Measurements from ENCODE around the gene SCGB2B2. TPM values are rescaled to one million over a fixed set of nuclear protein-coding genes. Genes with fewer than 3 reads are reported as not detected.
"Not testable (repeated sequence)": the region's sequence is repeated elsewhere in the genome, so short reads cannot be mapped to it uniquely, and the experiment has no call there.

The SCGB2B2 gene
- total and polyA plus RNA-seq, 9 donors, result 0.22 to 1.6 (median 0.35) TPM

DNA sequence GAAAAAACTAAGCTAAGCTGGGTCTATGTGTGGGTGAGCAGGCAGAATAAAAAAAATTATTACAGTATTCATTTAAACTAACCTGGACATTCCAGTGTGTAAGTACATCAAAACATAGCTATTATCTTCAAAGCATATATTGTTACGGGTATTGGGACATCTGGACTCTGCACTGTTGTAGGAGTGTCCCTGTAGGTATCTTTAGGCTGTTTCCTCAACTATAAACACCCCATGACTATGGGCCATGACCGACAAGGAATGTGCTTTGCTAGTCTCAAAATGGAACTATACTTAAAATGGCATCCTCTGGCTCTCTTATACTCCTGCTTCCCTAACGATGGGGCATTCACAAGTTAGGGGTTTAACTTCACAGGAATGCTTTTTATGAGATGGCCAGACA, 3.4 kb downstream of the SCGB2B2 start:
- Histone ChIP-seq H3K27me3 (ENCODE audit: control insufficient read depth, insufficient read depth, low read length) (no peaks in the 10 kb centered on the region), H3K9me3 (replicated peaks; ENCODE audit: control insufficient read depth, low read depth, low read length) (peaks cover 2% of the 10 kb centered on the region), H3K4me3 (ENCODE audit: low read length) (no peak overlapping the region), H3K36me3 (ENCODE audit: control insufficient read depth, insufficient read depth, low read length) (peaks cover 3% of the 10 kb centered on the region), H3K4me1 (ENCODE audit: control insufficient read depth, insufficient read depth, low read length) (peaks cover 9% of the 10 kb centered on the region), H3K27ac (ENCODE audit: low read length) (no peak overlapping the region)
- DNase-seq, result no peak
- no CpG with 5 or more reads among the region's 3 CpGs for WGBS (ENCODE audit: insufficient coverage)

DNA sequence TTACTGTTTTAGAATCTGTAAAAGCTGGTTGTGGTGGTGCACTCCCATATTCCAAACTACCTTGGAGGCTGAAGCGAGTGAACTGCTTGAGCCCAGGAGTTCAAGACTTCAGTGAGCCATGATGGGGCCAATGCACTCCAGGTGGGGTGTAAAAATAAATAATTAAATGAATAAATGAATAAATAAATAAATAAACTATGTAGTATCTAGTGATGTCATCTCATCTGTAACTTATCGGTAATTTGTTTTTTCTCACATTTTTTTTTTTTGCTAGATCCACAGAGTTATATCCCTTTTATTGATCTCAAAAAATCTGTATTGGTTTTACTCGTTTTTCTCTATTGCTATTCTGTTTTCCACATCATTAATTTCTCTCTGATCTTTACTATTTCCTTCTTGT, 5.0 kb downstream of the SCGB2B2 start:
- Histone ChIP-seq H3K4me1 (ENCODE audit: control insufficient read depth, insufficient read depth, low read length) (peaks cover 6% of the 10 kb centered on the region), H3K9me3 (replicated peaks; ENCODE audit: control insufficient read depth, low read depth, low read length) (no peaks in the 10 kb centered on the region), H3K36me3 (ENCODE audit: control insufficient read depth, insufficient read depth, low read length) (no peaks in the 10 kb centered on the region), H3K27ac (ENCODE audit: low read length) (no peak overlapping the region), H3K27me3 (ENCODE audit: control insufficient read depth, insufficient read depth, low read length) (no peaks in the 10 kb centered on the region), H3K4me3 (ENCODE audit: low read length) (no peak overlapping the region)
- no CpG with 5 or more reads among the region's 3 CpGs for WGBS (ENCODE audit: insufficient coverage)
- no peak for DNase-seq

DNA sequence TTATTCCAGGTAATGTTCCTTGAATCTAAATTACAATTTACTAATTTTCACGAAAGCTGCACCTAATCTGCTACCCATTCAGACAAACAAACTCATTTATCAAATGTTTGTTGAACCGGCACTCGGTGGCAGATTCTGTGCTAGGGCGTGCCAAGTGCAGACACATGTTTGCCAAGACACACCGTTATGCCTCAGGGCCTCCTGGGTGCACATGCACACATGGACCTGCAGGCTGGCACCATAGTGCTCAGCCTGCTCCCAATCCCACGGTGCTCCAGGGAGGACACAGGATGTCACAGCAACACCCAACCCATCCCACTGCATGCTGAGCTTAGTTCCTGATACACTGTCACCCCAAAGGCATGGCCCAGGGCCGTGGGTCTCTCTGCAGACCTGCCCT, 7.7 kb downstream of the SCGB2B2 start:
- Histone ChIP-seq H3K27me3 (ENCODE audit: control insufficient read depth, insufficient read depth, low read length) (no peaks in the 10 kb centered on the region), H3K36me3 (ENCODE audit: control insufficient read depth, insufficient read depth, low read length) (no peaks in the 10 kb centered on the region), H3K4me1 (ENCODE audit: control insufficient read depth, insufficient read depth, low read length) (no peaks in the 10 kb centered on the region), H3K4me3 (ENCODE audit: low read length) (no peak overlapping the region), H3K27ac (ENCODE audit: low read length) (no peak overlapping the region), H3K9me3 (replicated peaks; ENCODE audit: control insufficient read depth, low read depth, low read length) (no peaks in the 10 kb centered on the region)
- WGBS (ENCODE audit: insufficient coverage), result 83% methylated on average over 5 of the region's 7 CpGs
- no peak for DNase-seq

DNA sequence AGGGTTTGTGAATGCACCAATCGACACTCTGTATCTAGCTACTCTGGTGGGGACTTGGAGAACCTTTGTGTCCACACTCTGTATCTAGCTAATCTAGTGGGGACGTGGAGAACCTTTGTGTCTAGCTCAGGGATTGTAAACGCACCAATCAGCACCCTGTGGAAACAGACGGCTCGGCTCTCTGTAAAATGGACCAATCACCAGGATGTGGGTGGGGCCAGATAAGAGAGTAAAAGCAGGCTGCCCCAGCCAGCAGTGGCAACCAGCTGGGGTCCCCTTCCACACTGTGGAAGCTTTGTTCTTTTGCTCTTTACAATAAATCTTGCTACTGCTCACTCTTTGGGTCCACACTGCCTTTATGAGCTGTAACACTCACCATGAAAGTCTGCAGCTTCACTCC, 8.3 kb downstream of the SCGB2B2 start:
- not testable (repeated sequence) for DNase-seq
- WGBS (ENCODE audit: insufficient coverage), result 79% methylated on average over 3 of the region's 5 CpGs

DNA sequence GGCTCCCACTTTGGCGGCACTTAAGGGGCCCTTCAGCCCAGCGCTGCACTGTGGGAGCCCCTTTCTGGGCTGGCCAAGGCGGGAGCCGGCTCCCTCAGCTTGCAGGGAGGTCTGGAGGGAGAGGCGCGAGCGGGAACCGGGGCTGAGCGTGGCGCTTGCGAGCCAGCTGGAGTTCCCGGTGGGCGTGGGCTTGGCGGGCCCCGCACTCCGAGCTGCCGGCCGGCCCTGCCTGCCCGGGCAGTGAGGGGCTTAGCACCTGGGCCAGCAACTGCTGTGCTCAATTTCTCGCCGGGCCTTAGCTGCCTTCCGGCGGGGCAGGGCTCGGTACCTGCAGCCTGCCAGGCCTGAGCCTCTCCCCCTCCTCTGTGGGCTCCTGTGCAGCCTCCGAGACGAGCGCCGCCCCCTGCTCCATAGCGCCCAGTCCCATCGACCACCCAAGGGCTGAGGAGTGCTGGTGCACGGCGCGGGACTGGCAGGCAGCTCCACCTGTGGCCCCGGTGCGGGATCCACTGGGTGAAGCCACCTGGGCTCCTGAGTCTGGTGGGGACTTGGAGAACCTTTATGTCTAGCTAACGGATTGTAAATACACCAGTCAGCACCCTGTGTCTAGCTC, 8.8 kb downstream of the SCGB2B2 start:
- not testable (repeated sequence) for H3K36me3 ChIP-seq (ENCODE audit: control insufficient read depth, insufficient read depth, low read length); H3K9me3 ChIP-seq (replicated peaks; ENCODE audit: control insufficient read depth, low read depth, low read length); H3K4me3 ChIP-seq (ENCODE audit: low read length); H3K27me3 ChIP-seq (ENCODE audit: control insufficient read depth, insufficient read depth, low read length); H3K27ac ChIP-seq (ENCODE audit: low read length); DNase-seq; H3K4me1 ChIP-seq (ENCODE audit: control insufficient read depth, insufficient read depth, low read length)
- 94% methylated on average over 34 of the region's 36 CpGs for WGBS (ENCODE audit: insufficient coverage)

More for the DNA sequence above, 8.3 kb downstream of the SCGB2B2 start:
- H3K27me3 ChIP-seq (ENCODE audit: control insufficient read depth, insufficient read depth, low read length); H3K27ac ChIP-seq (ENCODE audit: low read length); H3K36me3 ChIP-seq (ENCODE audit: control insufficient read depth, insufficient read depth, low read length); H3K4me3 ChIP-seq (ENCODE audit: low read length); H3K4me1 ChIP-seq (ENCODE audit: control insufficient read depth, insufficient read depth, low read length); H3K9me3 ChIP-seq (replicated peaks; ENCODE audit: control insufficient read depth, low read depth, low read length): not testable (repeated sequence)

- no peaks in the 10 kb centered on the region for H3K27me3 ChIP-seq (ENCODE audit: control insufficient read depth, insufficient read depth, low read length)
- no peaks in the 10 kb centered on the region for H3K36me3 ChIP-seq (ENCODE audit: control insufficient read depth, insufficient read depth, low read length)
- no peak overlapping the region for H3K27ac ChIP-seq (ENCODE audit: low read length)
- 69% methylated on average over 13 of the region's 17 CpGs for WGBS (ENCODE audit: insufficient coverage)
- H3K4me3 ChIP-seq (ENCODE audit: low read length), result peak overlapping the region; percentile 17
- DNase-seq, result peak; percentile 17
- H3K4me1 ChIP-seq (ENCODE audit: control insufficient read depth, insufficient read depth, low read length), result no peaks in the 10 kb centered on the region
- no peaks in the 10 kb centered on the region for H3K9me3 ChIP-seq (replicated peaks; ENCODE audit: control insufficient read depth, low read depth, low read length)
Measured at GRCh38 chr19:34667349-34668076, 9.4 kb downstream of the SCGB2B2 start.

DNA sequence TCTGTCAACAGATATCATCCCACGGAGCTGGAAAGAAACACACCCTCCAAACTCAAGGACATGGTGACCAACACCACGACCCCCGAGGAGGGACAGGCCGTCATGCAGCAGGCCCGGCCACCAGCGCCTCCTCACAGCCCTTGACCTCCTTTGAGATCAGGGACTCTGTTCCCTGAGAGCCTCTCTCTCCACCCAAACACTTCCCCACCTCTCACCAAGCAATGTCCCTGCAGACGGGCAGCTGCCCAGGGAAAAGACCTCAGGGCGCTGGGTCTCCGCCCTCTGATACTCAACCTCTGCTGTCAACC, 10.0 kb downstream of the SCGB2B2 start:
- no peak for DNase-seq
- H3K4me3 ChIP-seq (ENCODE audit: low read length), result no peak overlapping the region
- WGBS (ENCODE audit: insufficient coverage), result 74% methylated on average over 9 of the region's 9 CpGs
- no peaks in the 10 kb centered on the region for H3K36me3 ChIP-seq (ENCODE audit: control insufficient read depth, insufficient read depth, low read length)
- no peak overlapping the region for H3K27ac ChIP-seq (ENCODE audit: low read length)
- no peaks in the 10 kb centered on the region for H3K27me3 ChIP-seq (ENCODE audit: control insufficient read depth, insufficient read depth, low read length)
- H3K4me1 ChIP-seq (ENCODE audit: control insufficient read depth, insufficient read depth, low read length), result no peaks in the 10 kb centered on the region
- no peaks in the 10 kb centered on the region for H3K9me3 ChIP-seq (replicated peaks; ENCODE audit: control insufficient read depth, low read depth, low read length)

GRCh38 chr19:34666200-34666957, 10.6 kb downstream of the SCGB2B2 start:
- H3K9me3 ChIP-seq (replicated peaks; ENCODE audit: control insufficient read depth, low read depth, low read length), result no peaks in the 10 kb centered on the region
- no peaks in the 10 kb centered on the region for H3K36me3 ChIP-seq (ENCODE audit: control insufficient read depth, insufficient read depth, low read length)
- no peak overlapping the region for H3K27ac ChIP-seq (ENCODE audit: low read length)
- WGBS (ENCODE audit: insufficient coverage), result 94% methylated on average over 24 of the region's 25 CpGs
- H3K4me1 ChIP-seq (ENCODE audit: control insufficient read depth, insufficient read depth, low read length), result no peaks in the 10 kb centered on the region
- no peak overlapping the region for H3K4me3 ChIP-seq (ENCODE audit: low read length)
- H3K27me3 ChIP-seq (ENCODE audit: control insufficient read depth, insufficient read depth, low read length), result no peaks in the 10 kb centered on the region
- no peak for DNase-seq

DNA sequence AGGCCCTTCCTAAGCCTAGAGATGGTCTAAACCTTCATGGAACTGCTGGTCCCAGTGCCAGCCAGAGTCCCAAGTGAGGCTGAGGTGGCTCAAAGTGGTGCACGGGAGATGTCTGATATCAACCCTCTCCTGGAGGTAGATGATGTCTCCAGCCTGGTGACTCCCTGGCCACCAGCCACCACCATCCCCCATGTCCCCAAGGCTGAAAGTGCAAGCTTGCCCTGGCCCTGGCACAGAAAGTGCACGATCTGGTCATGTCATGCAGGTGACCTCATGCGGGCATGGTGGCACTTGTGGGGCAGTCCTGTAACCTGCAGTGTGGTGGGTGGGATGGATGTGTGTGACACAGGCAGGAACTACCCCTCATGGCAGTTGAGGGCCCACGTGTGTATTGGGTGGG, 11.7 kb downstream of the SCGB2B2 start:
- not testable (repeated sequence) for H3K36me3 ChIP-seq (ENCODE audit: control insufficient read depth, insufficient read depth, low read length); H3K4me1 ChIP-seq (ENCODE audit: control insufficient read depth, insufficient read depth, low read length); H3K9me3 ChIP-seq (replicated peaks; ENCODE audit: control insufficient read depth, low read depth, low read length); H3K27me3 ChIP-seq (ENCODE audit: control insufficient read depth, insufficient read depth, low read length); DNase-seq; H3K4me3 ChIP-seq (ENCODE audit: low read length); H3K27ac ChIP-seq (ENCODE audit: low read length)
- 82% methylated on average over 3 of the region's 4 CpGs for WGBS (ENCODE audit: insufficient coverage)

DNA sequence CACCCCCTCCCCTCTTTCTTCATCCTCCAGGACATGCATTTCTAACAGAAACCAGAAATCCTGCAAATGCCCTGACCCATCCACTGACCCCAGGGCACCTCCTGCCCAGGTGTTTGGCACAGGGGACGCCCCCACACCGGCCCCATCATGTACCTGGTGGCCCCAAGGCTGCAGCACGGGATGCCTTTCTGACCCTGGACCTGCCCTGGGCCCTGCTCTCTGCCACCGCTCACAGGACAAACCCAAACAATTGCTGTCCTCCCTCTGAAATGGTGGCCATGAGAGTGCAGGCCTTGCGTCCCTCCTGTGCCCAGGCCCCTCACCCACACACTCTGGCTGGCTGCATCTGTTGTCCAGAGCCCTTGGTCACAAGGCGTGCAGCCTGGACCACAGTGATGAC, 12.1 kb downstream of the SCGB2B2 start:
- 83% methylated on average over 5 of the region's 6 CpGs for WGBS (ENCODE audit: insufficient coverage)
- DNase-seq, result no peak
- H3K27ac ChIP-seq (ENCODE audit: low read length), result no peak overlapping the region

More for the DNA sequence above, 12.1 kb downstream of the SCGB2B2 start:
- Histone ChIP-seq H3K9me3 (replicated peaks; ENCODE audit: control insufficient read depth, low read depth, low read length) (no peaks in the 10 kb centered on the region), H3K4me3 (ENCODE audit: low read length) (no peak overlapping the region), H3K27me3 (ENCODE audit: control insufficient read depth, insufficient read depth, low read length) (no peaks in the 10 kb centered on the region), H3K4me1 (ENCODE audit: control insufficient read depth, insufficient read depth, low read length) (no peaks in the 10 kb centered on the region), H3K36me3 (ENCODE audit: control insufficient read depth, insufficient read depth, low read length) (no peaks in the 10 kb centered on the region)
